Endothelial cell of umbilical vein (primary cell): ENCODE measurements around the gene NFATC2IP.

Experiments
- POLR2A ChIP-seq: IDR thresholded peaks from 2 replicates; pipeline ENCODE4 v1.6.1; 2012; ENCODE audit warnings: low read depth, mild to moderate bottlenecking, control low read depth, low read length
- TF ChIP-seq, protein P1 (sequence below), 2 donors: IDR thresholded peaks; 1 replicate in 1 of 2; 2 replicates in 1 of 2; pipeline ENCODE4 v1.5.1; 2011; ENCODE audit warnings: low read length in 2 of 2, mild to moderate bottlenecking in 2 of 2, moderate library complexity in 2 of 2, control low read depth in 1 of 2, inconsistent platforms in 1 of 2, low read depth in 1 of 2; ENCODE audit not compliant: insufficient read depth in 1 of 2; ENCODE audit errors: extremely low read depth in 1 of 2

DNA sequence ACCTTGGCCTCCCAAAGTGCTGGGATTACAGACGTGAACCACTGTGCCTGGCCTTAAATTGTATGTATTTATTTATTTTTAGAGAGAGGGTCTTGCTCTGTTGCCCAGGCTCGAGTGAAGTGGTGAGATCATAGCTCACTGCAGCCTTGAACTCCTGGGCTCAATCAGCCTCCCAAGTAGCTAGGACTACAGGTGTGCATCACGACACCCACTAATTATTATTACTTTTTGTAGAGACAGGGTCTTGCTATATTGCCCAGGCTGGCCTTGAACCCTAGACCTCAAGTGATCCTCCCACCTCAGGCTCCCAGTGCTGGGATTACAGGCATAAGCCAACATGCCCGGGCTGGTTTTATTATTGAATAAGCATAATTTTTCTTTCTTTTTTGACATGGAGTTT lies 4.1 kb upstream of the NFATC2IP start:
- TF ChIP-seq, protein P1, sequence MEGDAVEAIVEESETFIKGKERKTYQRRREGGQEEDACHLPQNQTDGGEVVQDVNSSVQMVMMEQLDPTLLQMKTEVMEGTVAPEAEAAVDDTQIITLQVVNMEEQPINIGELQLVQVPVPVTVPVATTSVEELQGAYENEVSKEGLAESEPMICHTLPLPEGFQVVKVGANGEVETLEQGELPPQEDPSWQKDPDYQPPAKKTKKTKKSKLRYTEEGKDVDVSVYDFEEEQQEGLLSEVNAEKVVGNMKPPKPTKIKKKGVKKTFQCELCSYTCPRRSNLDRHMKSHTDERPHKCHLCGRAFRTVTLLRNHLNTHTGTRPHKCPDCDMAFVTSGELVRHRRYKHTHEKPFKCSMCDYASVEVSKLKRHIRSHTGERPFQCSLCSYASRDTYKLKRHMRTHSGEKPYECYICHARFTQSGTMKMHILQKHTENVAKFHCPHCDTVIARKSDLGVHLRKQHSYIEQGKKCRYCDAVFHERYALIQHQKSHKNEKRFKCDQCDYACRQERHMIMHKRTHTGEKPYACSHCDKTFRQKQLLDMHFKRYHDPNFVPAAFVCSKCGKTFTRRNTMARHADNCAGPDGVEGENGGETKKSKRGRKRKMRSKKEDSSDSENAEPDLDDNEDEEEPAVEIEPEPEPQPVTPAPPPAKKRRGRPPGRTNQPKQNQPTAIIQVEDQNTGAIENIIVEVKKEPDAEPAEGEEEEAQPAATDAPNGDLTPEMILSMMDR (IDR thresholded peaks at IDR 0.05; ENCODE audit: extremely low read depth in 1 of 2, insufficient read depth in 1 of 2, low read depth in 1 of 2, low read length in 2 of 2) = no peak
- no peak for TF ChIP-seq POLR2A
